ENCODE results near the gene KCNJ6.

Gene KCNJ6

DNA sequence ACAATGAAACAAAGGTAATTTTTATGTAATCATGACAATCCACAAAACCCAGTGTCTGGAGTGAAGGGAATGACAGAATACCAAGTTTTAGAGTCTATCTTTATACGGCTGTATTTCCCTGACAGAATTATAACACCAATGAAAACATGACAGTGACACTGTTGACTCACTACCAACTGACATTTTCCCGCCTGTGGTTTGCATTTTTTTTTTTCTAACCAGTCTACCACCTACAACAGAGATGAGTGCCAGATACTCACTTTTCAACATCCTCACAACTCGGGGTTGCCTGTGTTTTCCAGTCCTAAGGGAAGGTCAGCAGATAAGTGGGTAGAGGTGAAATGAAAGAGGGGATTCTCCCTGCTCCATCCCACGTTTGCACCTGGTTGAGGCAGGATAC lies 118.9 kb downstream of the KCNJ6 start:
- H3K4me1 Mint-ChIP-seq, result no peaks in the 10 kb centered on the region
- no peaks in the 10 kb centered on the region for H3K36me3 Mint-ChIP-seq
- DNase-seq (ENCODE audit: low spot score in 2 of 2) (no peak), ATAC-seq (peak; percentile 32)
- no peaks in the 10 kb centered on the region for H3K9me3 Mint-ChIP-seq
- no peak overlapping the region for H3K27ac Mint-ChIP-seq
- no peak overlapping the region for H3K4me3 Mint-ChIP-seq

DNA sequence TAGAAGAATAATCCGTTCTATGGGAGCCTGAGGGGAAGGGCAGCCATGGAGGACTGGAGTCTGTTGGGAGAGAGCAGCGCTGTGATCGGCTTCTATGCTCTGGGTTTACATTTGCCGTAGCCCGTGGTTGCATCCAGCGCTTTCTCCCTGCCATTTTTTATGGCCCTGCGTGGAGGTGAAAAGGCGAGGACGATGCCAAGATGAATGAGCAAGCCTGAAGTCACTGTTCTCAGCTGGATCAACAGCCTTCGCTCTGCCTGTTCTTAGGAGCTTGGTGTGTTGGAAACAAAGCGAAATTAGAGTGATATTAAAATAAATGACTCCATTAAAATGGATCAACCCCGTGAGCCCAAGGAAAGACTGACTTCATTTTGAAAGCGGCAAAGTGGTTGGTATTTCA lies 120.2 kb downstream of the KCNJ6 start:
- H3K27ac Mint-ChIP-seq, result no peak overlapping the region

DNA sequence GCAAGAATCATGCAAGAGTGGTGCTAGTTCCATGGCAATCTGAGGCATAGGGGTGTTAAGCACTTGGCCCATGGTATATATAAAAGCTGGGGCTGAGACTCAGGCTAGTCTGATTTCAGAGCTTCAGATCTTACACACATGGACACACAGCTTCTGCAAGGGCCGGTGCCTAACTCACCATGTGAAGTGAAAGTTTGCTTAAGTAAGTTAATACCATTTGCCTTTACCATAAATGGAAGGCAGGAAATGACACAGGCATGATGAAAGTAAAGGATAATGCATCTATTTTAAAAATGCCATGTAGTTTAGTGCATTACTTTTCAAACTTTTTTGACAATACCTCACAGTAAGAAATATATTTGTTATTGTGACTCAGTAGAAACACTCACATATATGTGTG lies 122.6 kb downstream of the KCNJ6 start:
- Mint-ChIP-seq H3K4me3 (no peak overlapping the region), H3K9me3 (no peaks in the 10 kb centered on the region), H3K36me3 (no peaks in the 10 kb centered on the region), H3K27ac (no peak overlapping the region), H3K4me1 (no peaks in the 10 kb centered on the region)
- DNase-seq (ENCODE audit: low spot score in 2 of 2), result no peak
- no peak for ATAC-seq

More for the DNA sequence above, 120.2 kb downstream of the KCNJ6 start:
- no peaks in the 10 kb centered on the region for H3K4me1 Mint-ChIP-seq
- H3K4me3 Mint-ChIP-seq, result no peak overlapping the region
- ATAC-seq (no peak), DNase-seq (ENCODE audit: low spot score in 2 of 2) (no peak)
- H3K9me3 Mint-ChIP-seq, result no peaks in the 10 kb centered on the region
- no peaks in the 10 kb centered on the region for H3K36me3 Mint-ChIP-seq

DNA sequence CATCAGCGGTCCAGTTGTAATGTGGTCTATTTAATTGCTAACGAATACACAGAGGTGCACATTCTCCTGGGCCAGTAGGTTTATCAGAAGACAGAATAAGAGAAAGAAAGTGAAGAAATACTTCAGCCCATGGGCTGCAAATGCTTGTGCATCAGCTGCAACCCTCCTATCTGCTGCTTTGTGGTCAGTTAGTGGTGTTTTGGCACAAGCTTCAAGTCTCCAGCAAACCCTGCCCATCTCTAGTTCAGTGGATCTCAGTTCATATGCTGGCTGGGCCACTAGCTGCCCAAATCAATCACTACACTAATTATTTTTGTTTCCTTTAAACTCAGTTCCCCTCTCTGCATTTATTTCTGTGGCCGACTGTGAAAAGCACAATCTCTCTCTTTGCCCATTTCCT lies 124.2 kb downstream of the KCNJ6 start:
- no peak overlapping the region for H3K27ac Mint-ChIP-seq
- no peaks in the 10 kb centered on the region for H3K9me3 Mint-ChIP-seq
- no peak overlapping the region for H3K4me3 Mint-ChIP-seq
- ATAC-seq, result no peak
- no peak for DNase-seq (ENCODE audit: low spot score in 2 of 2)
- no peaks in the 10 kb centered on the region for H3K4me1 Mint-ChIP-seq
- H3K36me3 Mint-ChIP-seq, result no peaks in the 10 kb centered on the region

DNA sequence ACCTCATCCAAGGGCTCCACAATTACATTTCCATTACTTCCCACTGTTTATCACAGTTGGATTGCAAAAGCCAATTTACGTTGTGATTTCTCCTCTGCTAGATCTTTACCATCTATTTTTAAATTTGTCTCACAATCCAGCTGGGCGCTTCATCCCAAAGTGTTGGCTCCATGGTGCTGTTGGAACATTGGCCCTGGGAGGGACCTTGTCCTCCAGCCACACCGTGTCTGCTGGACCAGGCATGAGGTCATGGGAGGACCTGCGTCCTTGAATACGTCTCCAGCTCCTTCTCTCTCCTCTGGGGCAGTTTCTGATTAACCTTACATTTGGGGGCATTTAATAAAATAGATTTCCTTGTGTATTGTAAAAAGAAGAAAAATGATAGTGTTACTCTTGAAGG lies 125.4 kb downstream of the KCNJ6 start:
- ATAC-seq, result no peak
- Mint-ChIP-seq H3K27ac (no peak overlapping the region), H3K4me3 (no peak overlapping the region), H3K9me3 (no peaks in the 10 kb centered on the region), H3K36me3 (no peaks in the 10 kb centered on the region), H3K4me1 (no peaks in the 10 kb centered on the region)
- DNase-seq (ENCODE audit: low spot score in 2 of 2), result no peak

DNA sequence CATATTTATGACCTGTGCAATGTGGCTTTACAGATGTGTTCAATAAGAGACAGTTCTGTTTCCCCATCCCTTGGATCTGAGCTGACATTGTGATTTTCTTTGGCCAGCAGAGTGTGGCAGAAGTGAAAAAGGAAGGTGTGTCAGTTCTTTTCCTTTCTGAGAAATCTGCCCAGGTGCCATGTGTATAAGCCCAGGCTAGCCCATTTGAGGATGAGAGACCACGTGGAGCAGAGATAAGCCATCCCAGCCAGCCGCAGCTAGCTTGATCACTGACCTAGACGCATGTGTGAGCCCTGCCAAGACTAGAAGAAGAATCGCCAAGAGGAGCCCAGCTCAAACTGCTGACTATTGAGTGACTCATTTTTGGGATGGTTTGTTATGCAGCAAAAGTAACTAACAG lies 127.8 kb downstream of the KCNJ6 start:
- H3K36me3 Mint-ChIP-seq, result no peaks in the 10 kb centered on the region
- ATAC-seq (no peak), DNase-seq (ENCODE audit: low spot score in 2 of 2) (no peak)
- H3K9me3 Mint-ChIP-seq, result peaks cover under 1% of the 10 kb centered on the region
- no peak overlapping the region for H3K27ac Mint-ChIP-seq
- no peak overlapping the region for H3K4me3 Mint-ChIP-seq
- no peaks in the 10 kb centered on the region for H3K4me1 Mint-ChIP-seq

DNA sequence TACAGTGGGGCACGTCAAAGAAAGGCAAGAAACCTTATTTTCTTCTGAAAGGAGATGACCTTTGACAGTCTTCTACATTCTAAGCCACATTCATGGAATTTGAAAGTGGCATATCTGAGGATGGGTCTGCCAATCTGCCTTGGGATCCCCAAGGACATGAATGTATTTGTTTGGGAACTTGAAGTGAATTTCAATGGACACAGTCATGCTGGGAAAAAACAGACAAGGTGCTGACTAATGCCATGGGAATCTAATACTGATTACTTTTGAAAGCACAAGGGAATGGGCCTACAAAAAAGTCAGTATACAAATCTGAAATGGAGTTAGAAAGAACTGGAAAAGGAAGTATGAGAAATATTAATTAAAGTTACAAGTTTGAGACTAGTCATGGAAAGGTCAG lies 128.8 kb downstream of the KCNJ6 start:
- no peaks in the 10 kb centered on the region for H3K4me1 Mint-ChIP-seq
- no peaks in the 10 kb centered on the region for H3K36me3 Mint-ChIP-seq
- no peak overlapping the region for H3K27ac Mint-ChIP-seq
- peaks cover 3% of the 10 kb centered on the region for H3K9me3 Mint-ChIP-seq
- H3K4me3 Mint-ChIP-seq, result no peak overlapping the region
- DNase-seq (ENCODE audit: low spot score in 2 of 2), result no peak
- no peak for ATAC-seq

DNA sequence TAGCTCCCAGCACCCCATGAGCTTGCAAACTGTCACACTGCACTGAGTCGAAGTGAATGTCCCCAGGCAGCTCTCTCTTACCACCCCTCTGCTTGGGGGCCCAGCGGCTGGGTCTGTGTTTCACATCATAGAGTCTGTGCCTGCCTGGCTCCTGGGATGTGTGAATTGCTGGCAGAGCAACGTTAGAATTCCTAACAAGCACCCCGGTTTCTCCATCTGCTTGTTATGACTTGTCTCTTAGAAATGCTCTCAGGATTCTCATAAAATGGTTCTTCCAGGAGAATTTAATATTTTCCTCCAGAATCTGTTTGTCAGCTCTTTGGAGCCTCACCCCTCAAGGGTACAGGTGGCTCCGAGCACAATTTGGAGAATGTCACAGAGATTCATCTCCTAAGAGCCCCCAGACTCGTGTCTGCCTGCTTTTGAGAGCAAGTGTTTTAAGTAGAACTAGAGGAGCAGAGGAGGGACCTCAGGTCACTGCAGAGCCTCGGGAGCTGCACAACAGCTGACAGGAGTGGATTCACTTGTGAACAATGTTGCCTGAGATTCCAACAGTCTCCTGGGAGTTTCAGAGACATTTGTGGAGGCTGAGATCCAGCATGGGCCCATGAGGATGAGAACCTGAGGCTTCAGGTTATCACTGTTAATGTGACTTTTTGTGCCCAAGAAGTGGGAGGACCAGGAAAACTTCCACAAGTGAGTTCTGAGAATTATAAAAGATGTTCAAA lies 131.5 kb downstream of the KCNJ6 start:
- H3K9me3 Mint-ChIP-seq, result peaks cover 5% of the 10 kb centered on the region
- no peak overlapping the region for H3K27ac Mint-ChIP-seq
- ATAC-seq, result no peak
- no peaks in the 10 kb centered on the region for H3K4me1 Mint-ChIP-seq
- no peaks in the 10 kb centered on the region for H3K36me3 Mint-ChIP-seq
- no peak for DNase-seq (ENCODE audit: low spot score in 2 of 2)
- no peak overlapping the region for H3K4me3 Mint-ChIP-seq

DNA sequence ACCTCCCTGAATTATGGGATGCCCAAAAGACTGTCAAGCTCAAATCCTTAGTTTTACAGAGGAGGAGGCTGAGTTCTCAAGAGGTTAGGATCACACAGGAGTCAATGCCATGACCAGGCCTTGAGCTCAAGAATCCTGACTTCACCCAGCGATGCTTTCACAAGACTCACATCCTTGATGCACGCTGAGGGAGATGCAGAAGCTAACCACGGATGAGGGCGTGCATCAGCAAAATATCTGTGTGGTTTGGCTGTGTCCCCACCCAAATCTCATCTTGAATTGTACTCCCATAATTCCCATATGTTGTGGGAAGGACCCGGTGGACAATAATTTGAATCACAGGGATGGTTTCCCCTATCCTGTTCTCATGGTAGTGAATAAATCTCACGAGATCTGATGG lies 133.2 kb downstream of the KCNJ6 start:
- no peaks in the 10 kb centered on the region for H3K36me3 Mint-ChIP-seq
- H3K4me3 Mint-ChIP-seq, result no peak overlapping the region

DNA sequence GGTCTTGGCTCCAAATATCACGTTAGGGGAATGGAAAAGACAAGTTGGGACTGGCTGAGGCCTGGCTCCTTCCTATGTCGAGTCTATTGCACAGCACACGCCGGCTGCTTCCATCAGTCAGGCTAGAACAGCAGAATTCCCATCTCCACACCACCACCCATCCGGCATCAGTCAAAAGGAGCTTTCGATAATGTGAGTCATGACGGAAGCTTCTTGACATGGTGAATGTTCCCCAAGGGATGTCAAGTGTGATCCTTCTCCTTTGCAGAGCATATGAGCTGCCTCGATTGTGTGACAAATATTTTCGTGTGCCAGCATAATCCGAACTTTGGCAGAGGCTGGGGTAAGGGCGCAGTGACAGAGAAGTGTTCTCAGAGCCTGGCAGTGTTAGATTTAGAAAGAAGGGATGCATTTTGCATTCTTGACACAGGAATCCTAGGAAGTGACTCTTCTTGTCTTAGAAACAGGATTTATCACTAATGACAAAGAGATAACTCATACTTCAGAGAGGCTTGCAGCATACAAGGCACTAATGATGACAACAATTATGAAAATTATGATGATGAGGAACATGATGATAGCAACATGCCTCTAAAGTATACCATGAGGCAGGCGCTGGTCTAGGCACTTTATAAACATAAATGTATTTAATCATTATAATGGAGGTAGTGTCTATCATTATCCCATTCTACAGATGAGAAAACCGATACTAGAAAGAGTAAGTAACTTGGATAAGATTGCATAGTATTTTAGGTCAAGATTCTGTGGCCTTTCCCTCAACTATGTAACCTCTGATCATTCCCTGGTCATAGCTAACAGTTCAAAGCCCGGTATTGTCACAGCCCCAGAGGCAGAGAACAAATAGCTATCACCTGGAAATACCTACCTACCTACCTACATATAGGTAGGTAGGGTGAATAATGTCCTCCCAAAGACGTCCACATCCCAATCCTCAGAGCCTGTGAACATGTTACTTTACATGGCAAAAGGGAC lies 135.0 kb downstream of the KCNJ6 start:
- no peaks in the 10 kb centered on the region for H3K36me3 Mint-ChIP-seq
- H3K4me1 Mint-ChIP-seq, result no peaks in the 10 kb centered on the region
- no peak overlapping the region for H3K27ac Mint-ChIP-seq
- no peak overlapping the region for H3K4me3 Mint-ChIP-seq
- DNase-seq (ENCODE audit: low spot score in 2 of 2) (no peak), ATAC-seq (no peak)
- H3K9me3 Mint-ChIP-seq, result peaks cover 5% of the 10 kb centered on the region

More for the DNA sequence above, 133.2 kb downstream of the KCNJ6 start:
- Mint-ChIP-seq H3K9me3 (peaks cover 5% of the 10 kb centered on the region), H3K27ac (no peak overlapping the region), H3K4me1 (no peaks in the 10 kb centered on the region)
- ATAC-seq, result no peak
- no peak for DNase-seq (ENCODE audit: low spot score in 2 of 2)

DNA sequence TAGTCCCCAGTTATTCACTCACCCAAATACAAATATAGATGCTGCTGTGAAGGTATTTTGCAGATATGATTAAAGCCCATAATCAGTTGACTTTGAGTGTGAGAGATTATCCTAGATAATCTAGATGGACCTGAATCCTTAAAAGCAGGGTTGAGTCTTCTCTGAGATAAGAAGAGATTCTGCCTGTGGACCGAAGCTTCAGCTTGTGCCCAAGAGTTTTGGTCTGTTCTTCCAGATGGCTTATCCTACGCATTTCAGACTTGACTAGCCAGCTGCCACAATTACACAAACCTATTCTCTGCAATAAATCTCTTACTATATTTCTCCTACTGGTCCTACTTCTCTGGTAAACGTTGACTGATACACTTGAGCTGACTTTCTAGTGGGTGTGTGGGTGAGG lies 145.1 kb downstream of the KCNJ6 start:
- no peaks in the 10 kb centered on the region for H3K9me3 Mint-ChIP-seq
- H3K4me1 Mint-ChIP-seq, result no peaks in the 10 kb centered on the region
- H3K4me3 Mint-ChIP-seq, result no peak overlapping the region

DNA sequence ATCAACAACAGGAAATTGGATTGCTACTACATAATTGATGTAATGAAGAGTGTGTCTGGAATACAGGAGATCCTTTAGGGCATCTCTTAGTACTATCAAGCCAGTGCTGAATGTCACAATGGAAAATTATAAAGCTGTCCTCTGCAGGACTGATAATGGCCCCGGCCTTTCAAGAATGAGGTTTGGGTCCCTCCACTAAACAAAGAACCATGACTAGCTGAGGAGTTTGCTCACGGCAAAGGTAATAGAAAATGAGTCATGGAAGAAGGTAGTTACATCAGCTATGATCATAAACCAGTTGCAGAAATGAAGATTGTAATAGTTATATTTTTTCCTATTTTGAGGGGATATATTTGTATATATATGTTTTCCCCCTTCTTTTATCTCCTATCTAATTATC lies 145.8 kb downstream of the KCNJ6 start:
- Mint-ChIP-seq H3K4me1 (no peaks in the 10 kb centered on the region), H3K9me3 (no peaks in the 10 kb centered on the region), H3K36me3 (no peaks in the 10 kb centered on the region), H3K4me3 (no peak overlapping the region), H3K27ac (no peak overlapping the region)
- no peak for DNase-seq (ENCODE audit: low spot score in 2 of 2)
- ATAC-seq, result no peak

More for the DNA sequence above, 145.1 kb downstream of the KCNJ6 start:
- ATAC-seq, result no peak
- DNase-seq (ENCODE audit: low spot score in 2 of 2), result no peak
- H3K27ac Mint-ChIP-seq, result no peak overlapping the region
- no peaks in the 10 kb centered on the region for H3K36me3 Mint-ChIP-seq

DNA sequence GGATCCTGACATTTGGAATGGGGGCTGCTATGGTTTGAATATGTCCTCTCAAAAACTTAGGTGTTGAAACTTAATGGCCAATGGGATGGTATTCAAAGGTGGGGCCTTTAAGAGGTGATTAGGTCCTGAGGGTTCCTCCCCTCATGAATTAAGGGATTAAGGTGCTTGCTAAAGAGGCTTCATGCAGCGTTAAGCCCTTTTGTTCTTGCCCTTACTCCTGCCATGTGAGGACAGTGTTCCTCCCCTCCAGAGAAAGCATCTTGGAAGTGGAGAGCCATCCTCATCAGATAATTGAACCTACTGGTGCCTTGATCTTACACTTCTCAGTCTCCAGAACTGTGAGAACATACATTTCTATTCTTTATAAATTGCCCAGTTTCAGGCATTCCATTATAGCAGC lies 146.6 kb downstream of the KCNJ6 start:
- no peak for ATAC-seq
- Mint-ChIP-seq H3K4me3 (no peak overlapping the region), H3K9me3 (no peaks in the 10 kb centered on the region), H3K36me3 (no peaks in the 10 kb centered on the region), H3K4me1 (no peaks in the 10 kb centered on the region), H3K27ac (no peak overlapping the region)
- no peak for DNase-seq (ENCODE audit: low spot score in 2 of 2)

DNA sequence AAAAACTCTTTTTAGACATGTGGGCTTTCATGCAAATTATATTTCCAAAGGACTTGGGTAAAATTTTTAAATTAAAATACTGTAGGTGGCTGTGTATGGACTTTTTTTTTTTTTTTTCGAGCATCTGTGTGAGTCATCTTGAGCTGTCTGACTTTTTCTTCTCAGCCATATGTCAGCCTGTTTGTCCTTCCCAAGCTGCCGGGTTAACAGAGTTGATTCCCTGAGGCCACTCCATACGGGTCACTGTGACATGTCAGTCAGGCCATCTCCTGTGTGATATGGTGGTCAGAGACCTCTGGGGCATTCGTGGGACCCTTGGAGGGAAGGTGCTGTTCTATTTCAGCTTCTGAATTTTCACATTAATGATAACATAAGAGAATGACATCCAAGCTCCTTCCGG lies 148.3 kb downstream of the KCNJ6 start:
- no peak overlapping the region for H3K4me3 Mint-ChIP-seq
- no peaks in the 10 kb centered on the region for H3K4me1 Mint-ChIP-seq
- DNase-seq (ENCODE audit: low spot score in 2 of 2) (no peak), ATAC-seq (no peak)
- no peaks in the 10 kb centered on the region for H3K9me3 Mint-ChIP-seq
- no peaks in the 10 kb centered on the region for H3K36me3 Mint-ChIP-seq
- no peak overlapping the region for H3K27ac Mint-ChIP-seq

DNA sequence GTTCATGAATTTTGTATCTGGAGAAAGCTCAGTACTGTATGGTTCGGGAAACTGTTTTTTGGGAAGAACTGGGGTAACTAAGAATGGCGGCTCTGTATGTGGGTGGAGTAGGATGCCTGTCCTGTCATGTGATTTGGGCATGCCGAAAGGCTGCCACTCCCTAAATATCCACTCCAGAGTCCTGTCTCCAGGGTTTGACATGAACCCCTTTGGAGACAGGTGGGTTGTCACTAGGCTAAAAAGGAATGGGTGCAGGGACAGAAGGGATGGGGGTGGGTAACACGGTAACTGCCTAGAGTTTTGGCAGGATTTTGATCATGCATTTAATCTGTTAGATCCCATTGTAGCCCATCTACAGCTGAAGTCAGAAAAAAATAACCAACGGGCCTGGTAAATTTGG lies 150.1 kb downstream of the KCNJ6 start:
- Mint-ChIP-seq H3K9me3 (no peaks in the 10 kb centered on the region), H3K36me3 (no peaks in the 10 kb centered on the region), H3K4me3 (no peak overlapping the region), H3K4me1 (no peaks in the 10 kb centered on the region), H3K27ac (no peak overlapping the region)
- DNase-seq (ENCODE audit: low spot score in 2 of 2) (no peak), ATAC-seq (no peak)
